GM19351 (cell line): ENCODE measurements around the gene DLG2.

Source experiments
- ATAC-seq: cut with Tn5 transposase; IDR thresholded peaks from one replicate; pipeline ENCODE4 v1.9.1; 2021; ENCODE audit warnings: mild to moderate bottlenecking, moderate library complexity; ENCODE audit not compliant: unreplicated experiment

DLG2 gene

GRCh38 chr11:84930863-84931262, 696.3 kb downstream of the DLG2 start:
- ATAC-seq, result no peak

GRCh38 chr11:84929738-84930137, 697.4 kb downstream of the DLG2 start:
- ATAC-seq, result no peak

- no peak for ATAC-seq
Observed at GRCh38 chr11:84924154-84924692, 702.9 kb downstream of the DLG2 start.

- ATAC-seq, result no peak
Observed at GRCh38 chr11:84923489-84923888, 703.7 kb downstream of the DLG2 start.

- no peak for ATAC-seq
Observed at GRCh38 chr11:84922836-84923235, 704.3 kb downstream of the DLG2 start.

- no peak for ATAC-seq
Observed at GRCh38 chr11:84922212-84922805, 704.8 kb downstream of the DLG2 start.

GRCh38 chr11:84914511-84914910, 712.6 kb downstream of the DLG2 start:
- ATAC-seq, result no peak

GRCh38 chr11:84909740-84910139, 717.4 kb downstream of the DLG2 start:
- ATAC-seq, result no peak

GRCh38 chr11:84906995-84907394, 720.1 kb downstream of the DLG2 start:
- ATAC-seq, result no peak

GRCh38 chr11:84905411-84905810, 721.7 kb downstream of the DLG2 start:
- no peak for ATAC-seq

- no peak for ATAC-seq
Observed at GRCh38 chr11:84902445-84902844, 724.7 kb downstream of the DLG2 start.

- no peak for ATAC-seq
Observed at GRCh38 chr11:84901991-84902390, 725.2 kb downstream of the DLG2 start.

GRCh38 chr11:84899740-84900139, 727.4 kb downstream of the DLG2 start:
- peak; percentile 79 for ATAC-seq

GRCh38 chr11:84899134-84899533, 728.0 kb downstream of the DLG2 start:
- no peak for ATAC-seq

GRCh38 chr11:84894666-84895065, 732.5 kb downstream of the DLG2 start:
- no peak for ATAC-seq

- ATAC-seq, result no peak
Observed at GRCh38 chr11:84890676-84891075, 736.5 kb downstream of the DLG2 start.

GRCh38 chr11:84889556-84889955, 737.6 kb downstream of the DLG2 start:
- no peak for ATAC-seq

- no peak for ATAC-seq
Observed at GRCh38 chr11:84887055-84887629, 740.0 kb downstream of the DLG2 start.

GRCh38 chr11:84886344-84886743, 740.8 kb downstream of the DLG2 start:
- no peak for ATAC-seq

- no peak for ATAC-seq
Observed at GRCh38 chr11:84884836-84885235, 742.3 kb downstream of the DLG2 start.

GRCh38 chr11:84882056-84882455, 745.1 kb downstream of the DLG2 start:
- no peak for ATAC-seq

GRCh38 chr11:84871116-84871515, 756.0 kb downstream of the DLG2 start:
- ATAC-seq, result no peak

- no peak for ATAC-seq
Observed at GRCh38 chr11:84870486-84870885, 756.7 kb downstream of the DLG2 start.
